Osteocyte (in vitro differentiated cells): ENCODE results near the gene RABEPK. TPM values are rescaled to one million over a fixed set of nuclear protein-coding genes. Genes with fewer than 3 reads are reported as not detected.

Source experiments
- DNase-seq: peaks from one replicate; pipeline ENCODE4 v3.0.0; 2021; ENCODE audit warnings: mixed read lengths; ENCODE audit not compliant: unreplicated experiment; ENCODE audit errors: extremely low spot score
- H3K27ac Mint-ChIP-seq: one replicate; pipeline ENCODE4 v1.8.0; 2021; ENCODE audit warnings: mild to moderate bottlenecking, mixed read lengths; ENCODE audit not compliant: unreplicated experiment
- H3K27me3 Mint-ChIP-seq: one replicate; pipeline ENCODE4 v1.8.0; 2021; ENCODE audit warnings: mixed read lengths; ENCODE audit not compliant: unreplicated experiment
- H3K36me3 Mint-ChIP-seq: one replicate; pipeline ENCODE4 v1.8.0; 2021; ENCODE audit warnings: mixed read lengths; ENCODE audit not compliant: unreplicated experiment
- H3K4me1 Mint-ChIP-seq: one replicate; pipeline ENCODE4 v1.8.0; 2021; ENCODE audit warnings: mixed read lengths; ENCODE audit not compliant: unreplicated experiment
- H3K4me3 Mint-ChIP-seq: one replicate; pipeline ENCODE4 v1.8.0; 2021; ENCODE audit warnings: mild to moderate bottlenecking, moderate library complexity, mixed read lengths; ENCODE audit not compliant: unreplicated experiment
- H3K9me3 Mint-ChIP-seq: one replicate; pipeline ENCODE4 v1.8.0; 2021; ENCODE audit warnings: mixed read lengths; ENCODE audit not compliant: unreplicated experiment
- total RNA-seq: library from RNA; stranded (reverse); gene quantifications from 2 replicates; pipeline ENCODE4 v1.2.1, GENCODE V29; 2021
- TF ChIP-seq, protein P1 (sequence below): fragments of 200-600 bp; sonication (generic); IDR thresholded peaks from 2 replicates; pipeline ENCODE4 v1.5.0; 2021; ENCODE audit warnings: antibody characterized with exemption, mild to moderate bottlenecking, moderate library complexity

The RABEPK gene
- total RNA-seq, 1 donor from 2014 or later = 20.2 TPM

DNA sequence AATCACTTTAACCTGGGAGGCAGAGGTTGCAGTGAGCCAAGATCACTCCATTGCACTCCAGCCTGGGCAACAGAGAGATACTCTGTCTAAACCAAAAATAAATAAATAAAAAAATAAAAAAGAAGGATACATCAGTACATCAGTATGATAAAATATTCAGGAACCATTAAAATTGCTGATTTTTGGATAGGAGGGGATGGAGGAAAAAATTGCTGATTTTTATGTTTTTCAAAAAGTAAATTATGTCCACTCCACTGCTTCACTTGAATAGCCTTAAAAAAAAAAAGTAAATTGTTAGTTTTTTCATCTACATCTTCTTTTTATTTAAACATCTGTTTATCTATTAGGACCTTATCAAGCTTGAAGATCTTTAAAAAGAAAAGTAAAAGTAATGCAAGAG, 53.9 kb downstream of the RABEPK start:
- no peak for DNase-seq
- Mint-ChIP-seq H3K4me3 (no peak overlapping the region), H3K36me3 (no peaks in the 10 kb centered on the region), H3K9me3 (no peaks in the 10 kb centered on the region), H3K27me3 (no peaks in the 10 kb centered on the region), H3K27ac (no peak overlapping the region), H3K4me1 (no peaks in the 10 kb centered on the region)
- TF ChIP-seq, protein P1, sequence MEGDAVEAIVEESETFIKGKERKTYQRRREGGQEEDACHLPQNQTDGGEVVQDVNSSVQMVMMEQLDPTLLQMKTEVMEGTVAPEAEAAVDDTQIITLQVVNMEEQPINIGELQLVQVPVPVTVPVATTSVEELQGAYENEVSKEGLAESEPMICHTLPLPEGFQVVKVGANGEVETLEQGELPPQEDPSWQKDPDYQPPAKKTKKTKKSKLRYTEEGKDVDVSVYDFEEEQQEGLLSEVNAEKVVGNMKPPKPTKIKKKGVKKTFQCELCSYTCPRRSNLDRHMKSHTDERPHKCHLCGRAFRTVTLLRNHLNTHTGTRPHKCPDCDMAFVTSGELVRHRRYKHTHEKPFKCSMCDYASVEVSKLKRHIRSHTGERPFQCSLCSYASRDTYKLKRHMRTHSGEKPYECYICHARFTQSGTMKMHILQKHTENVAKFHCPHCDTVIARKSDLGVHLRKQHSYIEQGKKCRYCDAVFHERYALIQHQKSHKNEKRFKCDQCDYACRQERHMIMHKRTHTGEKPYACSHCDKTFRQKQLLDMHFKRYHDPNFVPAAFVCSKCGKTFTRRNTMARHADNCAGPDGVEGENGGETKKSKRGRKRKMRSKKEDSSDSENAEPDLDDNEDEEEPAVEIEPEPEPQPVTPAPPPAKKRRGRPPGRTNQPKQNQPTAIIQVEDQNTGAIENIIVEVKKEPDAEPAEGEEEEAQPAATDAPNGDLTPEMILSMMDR = no peak

DNA sequence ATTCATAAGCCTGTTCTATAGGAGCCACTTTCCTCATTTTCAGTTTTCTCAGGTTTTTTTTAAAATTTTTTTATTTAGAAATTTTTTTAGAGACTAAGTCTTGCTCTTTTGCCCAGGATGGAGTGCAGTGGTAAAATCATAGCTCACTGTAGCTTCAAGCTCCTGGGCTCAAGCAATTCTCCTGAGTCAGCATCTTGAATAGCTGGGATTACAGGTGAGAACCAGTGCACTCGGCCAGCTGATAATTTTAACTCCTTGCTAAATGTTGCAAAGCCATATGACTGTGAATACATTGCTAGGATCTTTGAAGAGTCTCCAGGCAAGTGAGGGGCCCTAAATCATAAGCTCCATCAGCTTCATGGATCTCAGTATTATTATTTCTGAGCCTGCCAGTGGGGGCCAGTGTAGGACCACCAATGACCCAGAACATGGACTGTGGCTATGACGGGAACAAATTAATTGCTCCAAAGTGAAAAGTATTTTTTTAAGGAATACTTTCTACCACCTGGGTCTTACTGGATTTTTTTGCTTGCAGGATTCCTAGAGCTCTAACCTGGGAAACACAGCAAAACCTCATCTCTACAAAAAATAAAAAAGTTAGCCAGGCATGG, 55.5 kb downstream of the RABEPK start:
- TF ChIP-seq, protein P1 = peak; percentile 51
- Mint-ChIP-seq H3K9me3 (no peaks in the 10 kb centered on the region), H3K27ac (no peak overlapping the region), H3K27me3 (no peaks in the 10 kb centered on the region), H3K4me3 (no peak overlapping the region), H3K36me3 (no peaks in the 10 kb centered on the region), H3K4me1 (peaks cover 9% of the 10 kb centered on the region)
- no peak for DNase-seq

DNA sequence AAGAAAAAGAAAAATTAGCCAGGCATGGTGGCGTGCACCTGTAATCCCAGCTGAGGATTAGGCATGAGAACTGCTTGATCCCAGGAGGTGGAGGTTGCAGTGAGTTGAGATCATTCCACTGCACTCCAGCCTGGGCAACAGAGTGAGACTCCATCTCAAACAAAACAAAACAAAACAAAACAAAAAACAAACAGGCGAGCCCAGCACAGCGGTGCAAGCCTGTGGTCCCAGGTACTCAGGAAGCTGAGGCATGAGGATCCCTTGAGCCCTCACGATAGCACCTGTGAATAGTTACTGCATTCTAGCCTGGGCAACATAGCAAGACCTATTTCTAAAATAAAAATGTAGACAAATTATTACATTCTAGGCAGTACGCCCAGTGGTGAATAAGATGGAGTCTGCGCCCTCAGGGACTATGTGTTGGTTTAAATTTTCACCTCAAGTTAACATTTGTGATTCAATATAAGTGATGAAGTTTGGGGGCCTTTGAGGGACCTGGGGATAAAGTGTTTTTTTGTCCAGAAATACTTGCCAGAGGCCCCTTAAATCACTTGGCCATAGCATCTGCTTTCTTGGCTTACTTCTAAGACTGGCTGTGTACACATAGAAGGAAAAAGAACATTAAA, 57.9 kb downstream of the RABEPK start:
- DNase-seq = no peak
- Mint-ChIP-seq H3K27me3 (no peaks in the 10 kb centered on the region), H3K4me1 (peaks cover 27% of the 10 kb centered on the region), H3K9me3 (no peaks in the 10 kb centered on the region), H3K4me3 (no peak overlapping the region), H3K27ac (no peak overlapping the region), H3K36me3 (no peaks in the 10 kb centered on the region)
- TF ChIP-seq, protein P1 = no peak

DNA sequence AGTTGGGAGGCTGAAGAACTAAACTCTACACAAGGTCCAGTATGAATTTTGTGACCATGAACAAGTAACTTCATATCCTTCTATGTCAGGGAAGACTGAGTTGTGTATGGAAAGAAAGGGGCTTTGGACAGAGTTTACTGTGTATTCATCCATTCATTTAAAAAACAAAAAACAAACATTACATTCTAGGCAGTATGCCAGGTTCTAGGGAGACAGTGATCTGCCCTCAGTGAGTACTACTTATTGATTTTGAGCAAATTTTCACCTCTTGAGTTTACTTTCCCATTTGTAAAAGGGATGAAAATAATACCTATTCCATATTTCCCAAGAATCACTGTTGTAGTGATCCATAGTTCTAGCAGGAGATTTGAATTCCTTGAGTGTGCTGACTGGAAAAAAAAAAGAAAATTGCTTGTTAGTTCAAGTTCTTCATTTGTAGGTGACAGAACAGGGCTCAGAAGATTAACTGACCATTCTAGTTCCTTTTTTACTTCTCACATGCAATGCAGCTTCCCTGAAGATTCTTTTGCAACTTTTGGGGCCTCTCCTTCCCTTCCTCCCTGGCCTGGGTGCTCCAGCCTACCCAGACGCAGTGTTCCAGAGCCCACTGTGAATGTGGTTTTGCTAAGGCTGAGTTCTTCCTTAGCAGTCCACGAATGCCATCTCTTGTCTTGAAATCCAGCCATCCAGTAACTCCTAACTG, 58.6 kb downstream of the RABEPK start:
- no peaks in the 10 kb centered on the region for H3K27me3 Mint-ChIP-seq
- peaks cover 33% of the 10 kb centered on the region for H3K4me1 Mint-ChIP-seq
- no peak for DNase-seq
- TF ChIP-seq, protein P1 = no peak
- H3K4me3 Mint-ChIP-seq = no peak overlapping the region
- H3K27ac Mint-ChIP-seq = no peak overlapping the region
- no peaks in the 10 kb centered on the region for H3K9me3 Mint-ChIP-seq
- peaks cover 3% of the 10 kb centered on the region for H3K36me3 Mint-ChIP-seq

DNA sequence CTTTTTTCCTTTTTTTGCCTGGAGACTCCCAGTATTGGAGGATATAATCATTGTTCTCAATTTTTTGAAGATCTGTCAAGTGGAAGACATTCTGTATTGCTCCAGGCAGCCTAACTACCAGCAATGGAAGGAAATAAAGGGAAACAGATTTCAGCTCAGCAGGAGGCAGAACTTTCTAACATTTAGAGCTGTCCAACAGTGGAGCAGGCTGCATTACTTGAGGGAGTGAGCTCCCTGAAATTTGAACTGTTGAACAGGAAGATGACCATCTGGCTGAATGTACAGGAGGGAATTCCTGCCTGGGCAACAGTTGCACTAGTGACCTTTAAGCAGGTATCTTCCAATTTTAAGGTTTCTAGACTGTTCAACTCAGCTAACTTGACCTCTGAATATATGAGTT, 60.2 kb downstream of the RABEPK start:
- Mint-ChIP-seq H3K4me1 (peaks cover 38% of the 10 kb centered on the region), H3K27me3 (no peaks in the 10 kb centered on the region), H3K9me3 (no peaks in the 10 kb centered on the region), H3K27ac (peak overlapping the region; percentile 72), H3K4me3 (peak overlapping the region; percentile 99), H3K36me3 (peaks cover 11% of the 10 kb centered on the region)
- no peak for DNase-seq
- TF ChIP-seq, protein P1 = peak; percentile 8
